AG09319 (cell line): ENCODE data around the gene MCCC1.

Experiments
- DNase-seq: peaks from one replicate; pipeline ENCODE4 v3.0.0-alpha.2; 2010; ENCODE audit warnings: low read depth; ENCODE audit errors: extremely low read depth
- CTCF ChIP-seq: IDR thresholded peaks from 2 replicates; pipeline ENCODE4 v1.5.1; 2011; ENCODE audit warnings: low read depth, mild to moderate bottlenecking, inconsistent platforms, low read length, moderate library complexity

MCCC1 gene

GRCh38 chr3:183044547-183045229, 54.6 kb downstream of the MCCC1 start:
- DNase-seq, result no peak
- no peak for TF ChIP-seq CTCF

- no peak for TF ChIP-seq CTCF
- no peak for DNase-seq
Observed at GRCh38 chr3:183038757-183039156, 60.5 kb downstream of the MCCC1 start.

- no peak for TF ChIP-seq CTCF
- no peak for DNase-seq
Observed at GRCh38 chr3:183038221-183038620, 61.1 kb downstream of the MCCC1 start.

- no peak for TF ChIP-seq CTCF
- DNase-seq, result no peak
Observed at GRCh38 chr3:183033746-183034145, 65.5 kb downstream of the MCCC1 start.

- no peak for DNase-seq
- no peak for TF ChIP-seq CTCF
Observed at GRCh38 chr3:183032880-183033555, 66.3 kb downstream of the MCCC1 start.

- no peak for DNase-seq
- no peak for TF ChIP-seq CTCF
Observed at GRCh38 chr3:183031826-183032225, 67.5 kb downstream of the MCCC1 start.

GRCh38 chr3:183028416-183028815, 70.9 kb downstream of the MCCC1 start:
- DNase-seq, result no peak
- TF ChIP-seq CTCF, result no peak
